ENCODE results near the gene B2M. TPM values are rescaled to one million over a fixed set of nuclear protein-coding genes. Genes with fewer than 3 reads are reported as not detected.

Gene B2M
- total RNA-seq, 1 experiment from 2014 or later: 81.0 TPM

- Histone ChIP-seq H3K14ac (ENCODE audit: insufficient read depth, low read length) (no peak overlapping the region), H2BK20ac (ENCODE audit: low read depth, low read length, poor library complexity, severe bottlenecking) (no peak overlapping the region), H3K9me3 (ENCODE audit: control insufficient read depth, low read depth, low read length) (no peaks in the 10 kb centered on the region), H3K23ac (ENCODE audit: insufficient read length, low read depth, low read length) (no peak overlapping the region), H3K4ac (ENCODE audit: low read depth, low read length) (no peak overlapping the region), H2AFZ (ENCODE audit: low read length) (no peak overlapping the region), H2AK5ac (ENCODE audit: insufficient read length, low read length) (no peak overlapping the region), H4K5ac (ENCODE audit: insufficient read length, low read depth, low read length) (no peak overlapping the region), H3K79me2 (ENCODE audit: insufficient read depth, low read length) (no peaks in the 10 kb centered on the region), H3K79me1 (ENCODE audit: insufficient read depth, low read depth, low read length, poor library complexity, severe bottlenecking) (no peaks in the 10 kb centered on the region), H3K4me2 (ENCODE audit: insufficient read depth, insufficient read length, low read length) (no peak overlapping the region), H2BK120ac (ENCODE audit: low read depth, low read length, poor library complexity, severe bottlenecking) (no peak overlapping the region), H4K91ac (ENCODE audit: insufficient read length, low read depth, low read length) (no peak overlapping the region), H2BK15ac (ENCODE audit: low read depth, low read length) (no peak overlapping the region), H3K56ac (ENCODE audit: insufficient read length, low read depth, low read length) (no peak overlapping the region), H3K23me2 (ENCODE audit: insufficient read length, low read depth, low read length, poor library complexity, severe bottlenecking) (no peaks in the 10 kb centered on the region), H3K18ac (ENCODE audit: insufficient read length, low read depth, low read length) (no peak overlapping the region), H3K27ac (ENCODE audit: insufficient read length, low read depth, low read length) (no peak overlapping the region), H4K8ac (replicated peaks; ENCODE audit: insufficient read length, low read depth, low read length) (no peak overlapping the region), H2BK12ac (ENCODE audit: insufficient read length, low read depth, low read length) (no peak overlapping the region), H3K4me1 (ENCODE audit: insufficient read depth, low read length) (no peaks in the 10 kb centered on the region), H2BK5ac (ENCODE audit: insufficient read length, low read length) (no peak overlapping the region), H3K9ac (ENCODE audit: extremely low read depth, insufficient read length, low read length) (no peak overlapping the region), H4K20me1 (ENCODE audit: control insufficient read depth, insufficient read depth, insufficient read length) (no peaks in the 10 kb centered on the region), H3K27me3 (ENCODE audit: insufficient read depth, low read length) (no peaks in the 10 kb centered on the region), H3T11ph (ENCODE audit: low read length) (no peak overlapping the region)
- no peak for DNase-seq
- H3K9me3 Mint-ChIP-seq: no peaks in the 10 kb centered on the region
- H3K36me3 Mint-ChIP-seq (ENCODE audit: insufficient read depth in 1 of 3, low read depth in 3 of 3): peaks cover 2 to 15% (median 14%) of the 10 kb centered on the region in 3 experiments; a peak in 5 of 7 replicates
- no peak for TF ChIP-seq CTCF (conservative IDR thresholded peaks at IDR 0.05)
- H3K4me1 Mint-ChIP-seq: peaks cover 5 to 9% of the 10 kb centered on the region in 2 experiments; a peak in 3 of 4 replicates
- no peaks in the 10 kb centered on the region for H3K27me3 Mint-ChIP-seq (ENCODE audit: low read depth)
- WGBS (ENCODE audit: extremely low coverage, insufficient read length, low lambda C conversion rate): no CpG with 5 or more reads among the region's 4 CpGs
- H3K4me3 Mint-ChIP-seq: no peak overlapping the region
- H3K27ac Mint-ChIP-seq: no peak overlapping the region; a peak in 1 of 7 replicates
Observed at GRCh38 chr15:44720460-44721176, 9.3 kb downstream of the B2M start.
